Fibroblast of villous mesenchyme (primary cell): Measurements from ENCODE around the gene BYSL. TPM values are rescaled to one million over a fixed set of nuclear protein-coding genes. Genes with fewer than 3 reads are reported as not detected.

ENCODE experiments used
- DNase-seq: peaks from one replicate; pipeline ENCODE4 v3.0.0-alpha.2; 2010; ENCODE audit warnings: low read depth
- H3K4me3 ChIP-seq: 2 replicates; pipeline ENCODE4 v1.5.1; 2011; ENCODE audit warnings: low read depth, mild to moderate bottlenecking, low read length
- total RNA-seq: library from RNA; depleted of rRNA; stranded (reverse); fragments of >200 nt; gene quantifications from 2 replicates; pipeline ENCODE4 v1.2.3, GENCODE V29; 2012
- TF ChIP-seq, protein P1 (sequence below): IDR thresholded peaks from 2 replicates; pipeline ENCODE4 v1.5.1; 2012; ENCODE audit warnings: low read depth, mild to moderate bottlenecking, low read length; ENCODE audit not compliant: insufficient read depth

Gene BYSL, protein sequence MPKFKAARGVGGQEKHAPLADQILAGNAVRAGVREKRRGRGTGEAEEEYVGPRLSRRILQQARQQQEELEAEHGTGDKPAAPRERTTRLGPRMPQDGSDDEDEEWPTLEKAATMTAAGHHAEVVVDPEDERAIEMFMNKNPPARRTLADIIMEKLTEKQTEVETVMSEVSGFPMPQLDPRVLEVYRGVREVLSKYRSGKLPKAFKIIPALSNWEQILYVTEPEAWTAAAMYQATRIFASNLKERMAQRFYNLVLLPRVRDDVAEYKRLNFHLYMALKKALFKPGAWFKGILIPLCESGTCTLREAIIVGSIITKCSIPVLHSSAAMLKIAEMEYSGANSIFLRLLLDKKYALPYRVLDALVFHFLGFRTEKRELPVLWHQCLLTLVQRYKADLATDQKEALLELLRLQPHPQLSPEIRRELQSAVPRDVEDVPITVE
- 13.2 and 20.7 TPM in 2 replicates for total RNA-seq

DNA sequence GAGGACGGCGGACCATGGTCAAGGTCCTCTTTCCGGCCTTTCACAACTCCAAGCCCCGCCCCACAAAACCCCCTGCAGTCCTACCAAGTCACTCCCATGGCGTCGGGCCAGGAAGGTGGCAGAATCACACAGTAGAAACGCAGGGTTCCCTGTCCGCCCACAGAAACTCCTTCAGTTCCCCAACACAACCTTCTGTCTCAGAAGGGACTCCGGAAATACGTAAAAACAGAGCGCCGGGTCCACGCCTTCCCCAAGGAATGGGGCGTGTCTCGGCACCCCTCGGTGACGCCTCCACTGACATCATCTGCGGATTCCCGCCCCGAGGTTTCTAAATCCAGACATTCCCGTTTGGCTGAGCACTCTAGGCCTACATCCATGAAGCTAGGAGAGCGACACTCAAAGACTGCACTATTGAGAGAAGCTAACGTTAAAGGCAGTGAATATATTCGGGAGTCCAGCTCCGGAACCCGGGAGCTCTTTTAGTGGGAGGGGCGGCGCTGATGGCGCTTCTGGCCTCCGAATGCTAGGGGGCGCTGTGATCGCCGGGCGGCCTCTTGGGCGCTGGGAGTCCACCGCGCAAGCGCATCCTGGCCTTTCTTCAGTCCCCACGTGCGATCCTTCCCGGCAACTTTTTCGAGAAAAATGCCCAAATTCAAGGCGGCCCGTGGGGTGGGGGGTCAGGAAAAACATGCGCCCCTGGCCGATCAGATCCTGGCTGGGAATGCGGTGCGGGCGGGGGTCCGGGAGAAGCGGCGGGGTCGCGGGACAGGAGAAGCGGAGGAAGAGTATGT, at the start of gene BYSL, which contains the start of gene MED20:
Gene BYSL (plus strand): TSS at position 579 of the 791 bp plus-strand sequence. CDS start 64 bp downstream, at position 643.
Gene MED20 (minus strand): TSS at position 219 of the 791 bp plus-strand sequence. CDS start 121 bp downstream, at position 98.
- TF ChIP-seq, protein P1, sequence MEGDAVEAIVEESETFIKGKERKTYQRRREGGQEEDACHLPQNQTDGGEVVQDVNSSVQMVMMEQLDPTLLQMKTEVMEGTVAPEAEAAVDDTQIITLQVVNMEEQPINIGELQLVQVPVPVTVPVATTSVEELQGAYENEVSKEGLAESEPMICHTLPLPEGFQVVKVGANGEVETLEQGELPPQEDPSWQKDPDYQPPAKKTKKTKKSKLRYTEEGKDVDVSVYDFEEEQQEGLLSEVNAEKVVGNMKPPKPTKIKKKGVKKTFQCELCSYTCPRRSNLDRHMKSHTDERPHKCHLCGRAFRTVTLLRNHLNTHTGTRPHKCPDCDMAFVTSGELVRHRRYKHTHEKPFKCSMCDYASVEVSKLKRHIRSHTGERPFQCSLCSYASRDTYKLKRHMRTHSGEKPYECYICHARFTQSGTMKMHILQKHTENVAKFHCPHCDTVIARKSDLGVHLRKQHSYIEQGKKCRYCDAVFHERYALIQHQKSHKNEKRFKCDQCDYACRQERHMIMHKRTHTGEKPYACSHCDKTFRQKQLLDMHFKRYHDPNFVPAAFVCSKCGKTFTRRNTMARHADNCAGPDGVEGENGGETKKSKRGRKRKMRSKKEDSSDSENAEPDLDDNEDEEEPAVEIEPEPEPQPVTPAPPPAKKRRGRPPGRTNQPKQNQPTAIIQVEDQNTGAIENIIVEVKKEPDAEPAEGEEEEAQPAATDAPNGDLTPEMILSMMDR, result peak; percentile 89
- H3K4me3 ChIP-seq, result peak within 1 kb of the TSS; percentile 98
- peak; percentile 96 for DNase-seq

DNA sequence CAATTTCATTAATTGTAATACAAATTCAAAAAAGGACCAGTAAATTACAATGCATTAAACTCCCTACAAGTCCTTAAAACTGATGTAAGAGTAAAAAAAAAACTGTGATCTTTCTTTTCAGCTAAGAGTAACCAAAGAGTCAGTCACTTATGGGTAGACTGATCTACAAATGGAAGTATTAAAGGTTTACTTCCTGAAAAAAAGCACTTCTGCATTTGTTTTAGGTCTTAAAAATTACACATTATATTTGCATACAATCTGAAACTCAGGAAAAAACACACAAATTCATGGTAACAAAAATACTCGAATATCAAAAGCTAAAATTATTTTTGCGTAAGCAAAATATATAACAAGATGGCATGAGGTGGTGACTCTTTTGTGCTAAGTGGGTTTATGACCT, 49.6 kb upstream of the BYSL start:
- no peak for DNase-seq
- H3K4me3 ChIP-seq, result no peak overlapping the region
- TF ChIP-seq, protein P1, result no peak

DNA sequence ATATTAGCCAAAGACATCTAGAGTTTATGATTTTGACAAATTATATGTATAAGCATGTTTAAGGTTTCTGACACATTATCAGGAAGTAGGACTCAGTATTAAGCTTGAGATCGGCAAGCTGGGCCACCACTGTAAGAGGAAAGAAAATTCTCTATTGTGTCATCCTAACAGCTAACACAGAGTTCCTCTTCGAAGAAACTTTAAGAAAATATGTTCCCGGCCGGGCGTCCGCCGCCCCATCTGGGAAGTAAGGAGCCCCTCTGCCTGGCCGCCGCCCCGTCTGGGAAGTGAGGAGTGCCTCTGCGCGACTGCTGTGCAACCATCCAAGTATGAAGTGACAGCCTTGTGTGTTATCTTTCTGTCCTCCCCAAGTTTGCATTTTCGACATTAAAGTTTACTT, 49.2 kb upstream of the BYSL start:
- TF ChIP-seq, protein P1, result no peak
- DNase-seq, result no peak
- H3K4me3 ChIP-seq, result no peak overlapping the region

DNA sequence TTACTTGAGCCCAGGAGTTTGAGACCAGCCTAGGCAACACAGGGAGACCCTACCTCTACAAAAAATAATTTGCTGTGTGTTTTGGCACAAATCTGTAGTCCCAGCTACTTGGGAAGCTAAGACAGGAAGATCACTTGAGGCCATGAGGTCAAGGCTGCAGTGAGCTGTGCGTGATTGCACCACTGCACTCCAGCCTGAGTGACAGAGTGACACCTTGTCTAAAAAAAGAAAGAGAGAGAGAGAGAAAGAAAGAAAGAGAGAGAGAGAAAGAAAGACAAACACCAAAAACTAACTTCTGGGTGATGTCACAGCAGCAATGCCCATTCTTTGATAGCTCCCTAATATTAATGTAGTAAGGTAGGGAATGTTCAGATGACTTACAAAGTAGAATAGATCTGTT, 46.6 kb upstream of the BYSL start:
- TF ChIP-seq, protein P1, result no peak
- DNase-seq, result no peak
- H3K4me3 ChIP-seq, result no peak overlapping the region

DNA sequence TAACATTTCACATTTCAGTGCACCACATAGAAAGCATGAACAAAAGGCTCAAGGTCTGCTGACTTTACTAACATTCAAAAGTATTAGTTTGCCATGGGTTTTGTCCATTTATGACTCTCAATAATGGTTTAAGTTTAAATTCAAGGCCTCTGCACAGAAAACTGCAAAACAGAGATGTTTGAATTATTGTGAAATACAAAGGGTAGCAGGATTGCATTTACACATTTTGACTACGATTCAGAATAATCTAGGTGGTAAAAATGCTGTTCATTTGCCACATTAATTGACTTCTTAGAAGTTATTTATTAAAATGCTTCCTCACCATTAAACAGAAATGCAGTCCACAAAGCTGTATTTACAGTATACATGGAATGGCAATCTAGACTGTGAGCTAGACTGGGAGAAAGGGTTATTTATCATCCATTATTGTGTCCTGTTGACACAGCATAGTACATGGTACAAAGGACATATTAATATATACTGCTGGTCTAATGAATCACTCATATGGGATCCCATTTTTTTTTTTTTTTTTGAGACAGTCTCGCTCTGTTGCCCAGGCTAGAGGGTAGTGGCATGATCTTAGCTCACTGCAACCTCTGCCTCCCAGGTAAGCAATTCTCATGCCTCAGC, 44.1 kb upstream of the BYSL start:
- TF ChIP-seq, protein P1, result no peak
- DNase-seq, result no peak
- no peak overlapping the region for H3K4me3 ChIP-seq

DNA sequence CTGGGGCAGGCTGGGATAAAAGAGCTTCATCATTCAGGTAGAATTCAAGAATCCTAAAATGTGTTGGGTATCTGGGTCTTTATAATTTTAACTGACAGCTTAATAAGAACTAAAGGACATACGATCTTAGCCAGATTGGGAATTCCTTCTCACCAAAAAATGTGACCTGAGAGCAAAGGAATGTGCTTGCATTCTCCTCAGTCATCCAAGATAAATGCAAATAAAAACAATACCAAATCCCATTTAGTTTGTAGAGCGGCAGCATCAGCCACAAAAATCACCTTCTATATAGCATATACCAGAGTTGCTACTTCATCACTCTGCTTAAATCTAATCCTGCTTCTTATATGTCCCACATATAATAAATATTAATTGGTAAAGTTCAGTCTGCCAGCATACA, 43.1 kb upstream of the BYSL start:
- peak; percentile 28 for DNase-seq
- TF ChIP-seq, protein P1, result no peak
- no peak overlapping the region for H3K4me3 ChIP-seq
